ENCODE data around the gene ANK2.

Gene ANK2

DNA sequence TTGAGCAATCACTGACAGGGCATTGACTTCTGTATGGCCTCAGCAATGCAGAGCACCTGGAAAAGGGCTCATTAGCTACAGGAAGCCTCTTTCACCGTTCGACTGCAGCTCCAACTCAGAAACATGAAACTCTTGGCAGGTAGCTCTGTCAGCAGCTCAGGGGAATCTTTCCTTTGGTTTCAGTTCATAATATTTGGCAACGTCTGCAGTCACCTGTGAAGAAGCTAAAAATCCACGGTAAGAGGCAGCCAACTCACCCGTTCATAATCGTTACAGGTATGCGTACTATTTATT lies 357.2 kb downstream of the ANK2 start:
- no peaks in the 10 kb centered on the region for H3K4me1 ChIP-seq (ENCODE audit: control insufficient read depth in 1 of 2, insufficient read depth in 2 of 2, low read length in 2 of 2)
- no peak overlapping the region for H3K4me3 ChIP-seq (ENCODE audit: low read depth in 1 of 2, low read length in 2 of 2)
- no peak overlapping the region for H3K9ac ChIP-seq (ENCODE audit: low read depth in 1 of 2, low read length in 2 of 2)
- no peaks in the 10 kb centered on the region for H3K9me3 ChIP-seq (ENCODE audit: control insufficient read depth in 1 of 2, low read length in 2 of 2)
- no peak overlapping the region for H3K27ac ChIP-seq (ENCODE audit: low read depth, low read length)
- H3K36me3 ChIP-seq (ENCODE audit: control insufficient read depth in 1 of 2, insufficient read depth in 2 of 2, low read length in 2 of 2) = no peaks in the 10 kb centered on the region
- H3K27me3 ChIP-seq (ENCODE audit: control insufficient read depth in 1 of 2, insufficient read depth in 2 of 2, low read length in 2 of 2) = no peaks in the 10 kb centered on the region

DNA sequence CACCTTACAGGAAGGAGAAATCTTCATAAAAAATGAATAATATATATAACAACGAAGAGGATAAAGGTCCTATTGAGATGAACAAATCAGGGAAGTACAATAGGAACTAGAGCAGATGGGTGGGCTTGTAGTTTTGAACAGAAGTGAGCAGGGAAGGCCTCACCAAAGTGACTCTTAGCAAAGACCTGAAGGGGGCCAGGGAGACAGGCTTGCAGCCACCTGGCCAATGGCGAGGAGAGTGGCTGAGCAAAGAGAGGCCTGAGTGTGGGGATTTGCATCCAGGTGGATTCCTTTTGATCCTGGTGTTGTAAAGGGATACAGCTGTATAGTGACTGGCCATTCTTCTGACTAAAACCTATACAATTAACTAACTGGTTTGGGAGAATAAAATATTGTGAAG lies 358.0 kb downstream of the ANK2 start:
- Histone ChIP-seq H3K36me3 (ENCODE audit: control insufficient read depth in 1 of 2, insufficient read depth in 2 of 2, low read length in 2 of 2) (no peaks in the 10 kb centered on the region), H3K27ac (ENCODE audit: low read depth, low read length) (no peak overlapping the region), H3K4me3 (ENCODE audit: low read depth in 1 of 2, low read length in 2 of 2) (no peak overlapping the region), H3K4me1 (ENCODE audit: control insufficient read depth in 1 of 2, insufficient read depth in 2 of 2, low read length in 2 of 2) (no peaks in the 10 kb centered on the region), H3K9ac (ENCODE audit: low read depth in 1 of 2, low read length in 2 of 2) (no peak overlapping the region), H3K9me3 (ENCODE audit: control insufficient read depth in 1 of 2, low read length in 2 of 2) (no peaks in the 10 kb centered on the region), H3K27me3 (ENCODE audit: control insufficient read depth in 1 of 2, insufficient read depth in 2 of 2, low read length in 2 of 2) (no peaks in the 10 kb centered on the region)

DNA sequence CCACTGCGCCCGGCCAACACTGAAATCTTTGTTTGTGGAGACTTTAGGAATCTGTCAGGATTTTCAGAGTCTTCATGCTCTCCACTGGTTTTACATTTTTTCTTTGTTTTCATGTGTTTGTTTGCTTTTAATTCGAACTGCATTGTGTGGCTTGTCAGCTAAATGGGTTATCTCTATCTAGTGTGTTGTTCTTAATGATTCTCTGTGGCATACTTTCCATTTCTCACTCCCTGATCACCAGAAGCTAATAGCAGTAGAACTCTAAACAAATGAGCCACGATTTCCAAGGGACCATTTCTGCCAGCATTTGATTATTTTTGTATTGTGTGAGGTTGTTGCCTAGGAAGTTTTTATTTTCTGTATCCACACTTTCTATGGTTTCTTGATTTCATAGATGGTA lies 359.7 kb downstream of the ANK2 start:
- no peaks in the 10 kb centered on the region for H3K9me3 ChIP-seq (ENCODE audit: control insufficient read depth in 1 of 2, low read length in 2 of 2)
- H3K27ac ChIP-seq (ENCODE audit: low read depth, low read length) = no peak overlapping the region
- H3K4me1 ChIP-seq (ENCODE audit: control insufficient read depth in 1 of 2, insufficient read depth in 2 of 2, low read length in 2 of 2) = no peaks in the 10 kb centered on the region
- no peak overlapping the region for H3K9ac ChIP-seq (ENCODE audit: low read depth in 1 of 2, low read length in 2 of 2)
- no peak overlapping the region for H3K4me3 ChIP-seq (ENCODE audit: low read depth in 1 of 2, low read length in 2 of 2)
- no peaks in the 10 kb centered on the region for H3K36me3 ChIP-seq (ENCODE audit: control insufficient read depth in 1 of 2, insufficient read depth in 2 of 2, low read length in 2 of 2)
- no peaks in the 10 kb centered on the region for H3K27me3 ChIP-seq (ENCODE audit: control insufficient read depth in 1 of 2, insufficient read depth in 2 of 2, low read length in 2 of 2)

DNA sequence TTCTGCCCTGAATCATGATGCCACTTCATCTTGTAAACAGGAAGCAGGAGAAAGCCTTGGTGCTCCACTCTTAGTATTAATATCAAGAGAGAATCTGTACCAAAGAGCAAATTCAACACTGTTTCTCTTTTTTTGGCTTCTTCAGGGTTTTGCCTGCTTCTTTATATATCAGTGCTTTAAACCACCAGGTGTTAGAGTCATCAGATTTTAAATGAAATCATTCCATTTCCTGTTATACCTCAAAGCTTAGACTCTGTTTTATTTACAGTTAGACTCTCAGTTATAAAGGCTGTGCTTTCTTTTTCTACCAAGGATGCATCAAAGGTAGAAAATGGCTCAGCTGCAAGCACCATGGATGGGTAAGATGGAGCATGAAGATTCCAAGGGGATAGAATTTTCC lies 361.2 kb downstream of the ANK2 start:
- Histone ChIP-seq H3K9ac (ENCODE audit: low read depth in 1 of 2, low read length in 2 of 2) (no peak overlapping the region), H3K4me1 (ENCODE audit: control insufficient read depth in 1 of 2, insufficient read depth in 2 of 2, low read length in 2 of 2) (no peaks in the 10 kb centered on the region), H3K27ac (ENCODE audit: low read depth, low read length) (no peak overlapping the region), H3K4me3 (ENCODE audit: low read depth in 1 of 2, low read length in 2 of 2) (no peak overlapping the region), H3K9me3 (ENCODE audit: control insufficient read depth in 1 of 2, low read length in 2 of 2) (no peaks in the 10 kb centered on the region), H3K27me3 (ENCODE audit: control insufficient read depth in 1 of 2, insufficient read depth in 2 of 2, low read length in 2 of 2) (no peaks in the 10 kb centered on the region), H3K36me3 (ENCODE audit: control insufficient read depth in 1 of 2, insufficient read depth in 2 of 2, low read length in 2 of 2) (no peaks in the 10 kb centered on the region)

DNA sequence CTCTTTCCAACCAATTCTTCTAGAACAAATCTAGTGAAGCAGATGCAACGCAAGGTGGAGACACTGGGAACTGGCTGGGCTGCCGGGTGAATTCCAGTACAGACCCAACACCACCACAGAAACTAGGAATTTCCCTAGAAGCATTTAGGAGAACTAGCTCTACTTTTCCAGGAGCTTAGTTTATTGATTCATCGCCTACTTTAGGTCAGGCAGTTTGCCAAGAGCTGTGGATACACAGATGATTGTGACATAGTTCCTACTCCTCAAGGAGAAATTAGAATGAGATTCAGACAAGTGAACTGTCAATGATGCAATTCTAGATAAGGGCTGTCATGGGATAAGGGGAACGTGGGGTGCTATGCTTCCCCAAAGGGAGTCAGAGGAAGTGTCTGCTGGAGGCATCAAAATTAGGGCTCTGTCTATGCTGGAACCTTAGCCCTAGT lies 362.1 kb downstream of the ANK2 start:
- H3K27ac ChIP-seq (ENCODE audit: low read depth, low read length) = no peak overlapping the region
- H3K27me3 ChIP-seq (ENCODE audit: control insufficient read depth in 1 of 2, insufficient read depth in 2 of 2, low read length in 2 of 2) = no peaks in the 10 kb centered on the region

DNA sequence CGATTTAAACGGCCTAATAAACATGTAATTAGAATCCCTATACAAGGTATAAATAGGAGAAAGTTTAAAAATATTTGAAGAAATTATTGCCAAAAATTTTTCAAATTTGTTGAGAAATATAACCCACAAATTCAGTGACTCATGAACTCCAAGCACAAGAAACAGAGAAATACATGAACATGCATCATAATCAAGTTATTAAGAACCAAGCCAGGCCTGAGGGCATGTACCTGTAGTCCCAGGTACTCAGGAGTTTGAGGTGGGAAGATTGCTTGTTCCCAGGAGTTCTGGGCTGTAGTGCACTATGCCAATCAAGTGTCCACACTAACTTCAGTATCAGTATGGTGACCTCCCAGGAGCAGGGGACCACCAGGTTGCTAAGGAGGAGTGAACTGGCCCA lies 370.2 kb downstream of the ANK2 start:
- no peaks in the 10 kb centered on the region for H3K9me3 ChIP-seq (ENCODE audit: control insufficient read depth in 1 of 2, low read length in 2 of 2)
- no peaks in the 10 kb centered on the region for H3K36me3 ChIP-seq (ENCODE audit: control insufficient read depth in 1 of 2, insufficient read depth in 2 of 2, low read length in 2 of 2)
- H3K4me3 ChIP-seq (ENCODE audit: low read depth in 1 of 2, low read length in 2 of 2) = no peak overlapping the region
- H3K27me3 ChIP-seq (ENCODE audit: control insufficient read depth in 1 of 2, insufficient read depth in 2 of 2, low read length in 2 of 2) = no peaks in the 10 kb centered on the region
- H3K4me1 ChIP-seq (ENCODE audit: control insufficient read depth in 1 of 2, insufficient read depth in 2 of 2, low read length in 2 of 2) = no peaks in the 10 kb centered on the region
- H3K27ac ChIP-seq (ENCODE audit: low read depth, low read length) = no peak overlapping the region
- H3K9ac ChIP-seq (ENCODE audit: low read depth in 1 of 2, low read length in 2 of 2) = no peak overlapping the region

More for the DNA sequence above, 362.1 kb downstream of the ANK2 start:
- Histone ChIP-seq H3K9ac (ENCODE audit: low read depth in 1 of 2, low read length in 2 of 2) (no peak overlapping the region), H3K36me3 (ENCODE audit: control insufficient read depth in 1 of 2, insufficient read depth in 2 of 2, low read length in 2 of 2) (no peaks in the 10 kb centered on the region), H3K4me1 (ENCODE audit: control insufficient read depth in 1 of 2, insufficient read depth in 2 of 2, low read length in 2 of 2) (no peaks in the 10 kb centered on the region), H3K9me3 (ENCODE audit: control insufficient read depth in 1 of 2, low read length in 2 of 2) (no peaks in the 10 kb centered on the region), H3K4me3 (ENCODE audit: low read depth in 1 of 2, low read length in 2 of 2) (no peak overlapping the region)

DNA sequence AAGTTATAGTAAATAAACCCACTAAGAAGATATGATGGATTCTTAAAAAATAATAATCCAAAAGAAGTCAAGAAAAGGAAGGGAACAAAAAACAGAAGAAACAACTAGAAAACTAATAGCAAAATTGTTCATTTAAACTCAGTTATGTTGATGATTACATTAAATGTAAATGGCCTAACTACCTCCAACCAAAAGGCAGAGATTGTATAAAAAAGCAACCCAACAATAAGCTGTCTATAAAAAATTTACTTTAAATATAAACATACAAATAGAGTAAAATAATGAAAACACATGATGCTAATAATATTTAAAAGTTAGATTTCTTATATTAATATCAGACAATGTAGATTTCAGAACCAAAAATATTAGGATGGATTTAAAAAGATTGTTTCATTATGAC lies 371.5 kb downstream of the ANK2 start:
- Histone ChIP-seq H3K36me3 (ENCODE audit: control insufficient read depth in 1 of 2, insufficient read depth in 2 of 2, low read length in 2 of 2) (no peaks in the 10 kb centered on the region), H3K4me3 (ENCODE audit: low read depth in 1 of 2, low read length in 2 of 2) (no peak overlapping the region), H3K9me3 (ENCODE audit: control insufficient read depth in 1 of 2, low read length in 2 of 2) (no peaks in the 10 kb centered on the region), H3K27me3 (ENCODE audit: control insufficient read depth in 1 of 2, insufficient read depth in 2 of 2, low read length in 2 of 2) (no peaks in the 10 kb centered on the region), H3K27ac (ENCODE audit: low read depth, low read length) (no peak overlapping the region), H3K9ac (ENCODE audit: low read depth in 1 of 2, low read length in 2 of 2) (no peak overlapping the region), H3K4me1 (ENCODE audit: control insufficient read depth in 1 of 2, insufficient read depth in 2 of 2, low read length in 2 of 2) (no peaks in the 10 kb centered on the region)

DNA sequence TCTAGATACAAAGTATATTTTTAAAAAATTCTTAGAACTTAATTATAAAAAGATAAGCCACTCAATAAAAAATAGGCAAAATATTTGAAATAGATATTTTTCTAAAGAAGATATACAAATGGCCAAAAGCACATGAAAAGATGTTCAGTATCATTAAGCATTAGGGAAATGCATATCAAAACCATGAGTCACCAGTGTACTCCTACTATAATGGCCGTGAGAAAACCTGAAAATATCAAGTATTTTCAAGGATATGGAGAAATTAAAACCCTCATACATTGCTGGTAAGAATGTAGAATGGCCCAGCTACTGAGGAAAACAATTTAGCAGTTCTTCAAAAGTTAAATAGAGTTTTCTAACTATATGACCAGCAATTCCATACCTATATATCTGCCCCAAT lies 374.2 kb downstream of the ANK2 start:
- no peaks in the 10 kb centered on the region for H3K9me3 ChIP-seq (ENCODE audit: control insufficient read depth in 1 of 2, low read length in 2 of 2)

DNA sequence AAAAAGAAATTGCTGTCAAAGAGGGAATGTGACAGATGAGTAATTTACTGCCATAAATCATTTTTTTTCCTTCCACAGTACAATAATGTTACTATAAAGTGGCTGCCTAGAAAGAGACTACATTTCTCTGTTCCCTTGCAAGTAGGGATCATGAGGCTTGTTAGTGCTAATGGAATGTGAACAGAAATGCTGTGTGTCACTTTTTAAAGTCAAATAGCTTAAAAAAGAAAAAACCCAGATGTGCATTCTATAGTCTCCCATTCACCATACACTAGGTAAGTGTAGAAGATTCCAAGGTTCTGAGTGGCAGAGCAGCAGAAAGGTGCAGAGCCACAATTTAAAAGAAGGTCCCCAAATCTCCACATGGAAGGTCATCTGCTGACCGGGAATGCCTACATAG lies 383.7 kb downstream of the ANK2 start:
- Histone ChIP-seq H3K9me3 (ENCODE audit: control insufficient read depth in 1 of 2, low read length in 2 of 2) (no peaks in the 10 kb centered on the region), H3K4me1 (ENCODE audit: control insufficient read depth in 1 of 2, insufficient read depth in 2 of 2, low read length in 2 of 2) (no peaks in the 10 kb centered on the region), H3K27ac (ENCODE audit: low read depth, low read length) (no peak overlapping the region), H3K9ac (ENCODE audit: low read depth in 1 of 2, low read length in 2 of 2) (no peak overlapping the region), H3K36me3 (ENCODE audit: control insufficient read depth in 1 of 2, insufficient read depth in 2 of 2, low read length in 2 of 2) (peaks cover 0 to 4% of the 10 kb centered on the region in 2 donors), H3K27me3 (ENCODE audit: control insufficient read depth in 1 of 2, insufficient read depth in 2 of 2, low read length in 2 of 2) (no peaks in the 10 kb centered on the region), H3K4me3 (ENCODE audit: low read depth in 1 of 2, low read length in 2 of 2) (no peak overlapping the region)

More for the DNA sequence above, 374.2 kb downstream of the ANK2 start:
- Histone ChIP-seq H3K4me1 (ENCODE audit: control insufficient read depth in 1 of 2, insufficient read depth in 2 of 2, low read length in 2 of 2) (no peaks in the 10 kb centered on the region), H3K27ac (ENCODE audit: low read depth, low read length) (no peak overlapping the region), H3K9ac (ENCODE audit: low read depth in 1 of 2, low read length in 2 of 2) (no peak overlapping the region), H3K36me3 (ENCODE audit: control insufficient read depth in 1 of 2, insufficient read depth in 2 of 2, low read length in 2 of 2) (no peaks in the 10 kb centered on the region), H3K4me3 (ENCODE audit: low read depth in 1 of 2, low read length in 2 of 2) (no peak overlapping the region), H3K27me3 (ENCODE audit: control insufficient read depth in 1 of 2, insufficient read depth in 2 of 2, low read length in 2 of 2) (no peaks in the 10 kb centered on the region)

All from duodenal mucosa (tissue), 2 donors.